SK-N-SH (cell line): Measurements from ENCODE around the gene RSRC1. TPM values are rescaled to one million over a fixed set of nuclear protein-coding genes. Genes with fewer than 3 reads are reported as not detected.

Experiments used
- CTCF ChIA-PET: fragments of 300-600, 350-600 bp; formaldehyde crosslinking; extraction: SDS; loops from one replicate; lab custom pipeline; 2021; lab: Yijun Ruan, JAX
- POLR2A ChIA-PET: fragments of 350-600 bp; sonication (Branson Sonifier 250); formaldehyde crosslinking; extraction: SDS; loops from one replicate; lab custom pipeline; 2020; ENCODE audit warnings: antibody characterized with exemption, inconsistent platforms; lab: Yijun Ruan, JAX
- DNase-seq: peaks from one replicate; pipeline ENCODE4 v3.0.0; 2012
- H2AFZ ChIP-seq: fragments of 200-600 bp; sonication (generic); 2 replicates; pipeline ENCODE4 v1.8.1; 2016; ENCODE audit warnings: antibody characterized with exemption, mild to moderate bottlenecking, low read depth
- H3F3A ChIP-seq: fragments of 200-600 bp; sonication (generic); replicated peaks from 2 replicates; pipeline ENCODE3; 2016; ENCODE audit warnings: antibody characterized with exemption, mild to moderate bottlenecking; ENCODE audit not compliant: insufficient read depth
- H3K27ac ChIP-seq, 2 experiments: fragments of 200-500 bp in 1 of 2; fragments of 200-600 bp in 1 of 2; sonication (Bioruptor generic) in 1 of 2; sonication (generic), shearing (Covaris generic) in 1 of 2; 2 replicates each; pipeline versions ENCODE4 v1.5.1 to v1.6.1; 2014 to 2016; ENCODE audit warnings: low read depth in 2 of 2, inconsistent platforms in 1 of 2, low read length in 1 of 2, mild to moderate bottlenecking in 1 of 2, mixed read lengths in 1 of 2
- H3K27me3 ChIP-seq: fragments of 200-600 bp; sonication (generic), shearing (Covaris generic); 2 replicates; pipeline ENCODE4 v1.6.1; 2016; ENCODE audit warnings: mixed run types; ENCODE audit not compliant: insufficient read depth
- H3K36me3 ChIP-seq, 2 experiments: fragments of 200-500 bp in 1 of 2; fragments of 200-600 bp in 1 of 2; sonication (Bioruptor generic) in 1 of 2; sonication (generic) in 1 of 2; replicated peaks in 1 of 2; 2 replicates each; pipeline versions ENCODE3 to v1.5.1; 2014 to 2016; ENCODE audit warnings: low read length in 1 of 2, mild to moderate bottlenecking in 1 of 2; ENCODE audit not compliant: insufficient read depth in 2 of 2, control insufficient read depth in 1 of 2
- H3K4me1 ChIP-seq, 2 experiments: fragments of 200-500 bp in 1 of 2; fragments of 200-600 bp in 1 of 2; sonication (Bioruptor generic) in 1 of 2; sonication (generic), shearing (Covaris generic) in 1 of 2; 2 replicates each; pipeline versions ENCODE4 v1.5.1 to v1.6.1; 2014 to 2016; ENCODE audit warnings: low read depth in 1 of 2, low read length in 1 of 2, mixed run types in 1 of 2; ENCODE audit not compliant: insufficient read depth in 2 of 2, control insufficient read depth in 1 of 2
- H3K4me2 ChIP-seq: fragments of 200-600 bp; sonication (generic), shearing (Covaris generic); 2 replicates; pipeline ENCODE4 v1.6.1; 2017; ENCODE audit warnings: mixed run types
- H3K4me3 ChIP-seq, 2 experiments: fragments of 200-500 bp in 1 of 2; fragments of 200-600 bp in 1 of 2; sonication (Bioruptor generic) in 1 of 2; sonication (generic), shearing (Covaris generic) in 1 of 2; 2 replicates each; pipeline versions ENCODE4 v1.5.1 to v1.8.1; 2014 to 2016; ENCODE audit warnings: low read depth in 2 of 2, inconsistent platforms in 1 of 2, low read length in 1 of 2, mild to moderate bottlenecking in 1 of 2, mixed read lengths in 1 of 2, moderate library complexity in 1 of 2
- H3K79me2 ChIP-seq: fragments of 200-600 bp; sonication (generic); 2 replicates; pipeline ENCODE4 v1.8.1; 2017; ENCODE audit warnings: mild to moderate bottlenecking; ENCODE audit not compliant: insufficient read depth
- H3K9ac ChIP-seq: fragments of 200-600 bp; sonication (generic); 2 replicates; pipeline ENCODE4 v1.6.1; 2017; ENCODE audit warnings: mixed run types
- H3K9me2 ChIP-seq: fragments of 200-600 bp; sonication (generic); 2 replicates; pipeline ENCODE4 v1.6.1; 2017; ENCODE audit warnings: mixed run types
- H3K9me3 ChIP-seq: fragments of 200-600 bp; sonication (generic); 2 replicates; pipeline ENCODE4 v1.6.1; 2017; ENCODE audit warnings: mixed run types, mild to moderate bottlenecking, moderate library complexity
- H4K20me1 ChIP-seq: fragments of 200-600 bp; sonication (generic); 2 replicates; pipeline ENCODE4 v1.6.1; 2017; ENCODE audit warnings: mild to moderate bottlenecking, mixed run types; ENCODE audit not compliant: insufficient read depth
- CHD2 ChIP-seq: fragments of 150-350 bp; IDR thresholded peaks from 2 replicates; pipeline ENCODE4 v1.6.1; 2018; ENCODE audit warnings: low read length; ENCODE audit not compliant: partially characterized antibody
- ELF1 ChIP-seq: IDR thresholded peaks from 2 replicates; pipeline ENCODE4 v1.4.0; 2012
- EP300 ChIP-seq, 2 experiments: IDR thresholded peaks; 2 replicates each; pipeline versions ENCODE4 v1.4.0 to v1.6.1; 2012; ENCODE audit warnings: borderline replicate concordance in 1 of 2, low read depth in 1 of 2, low read length in 1 of 2
- EZH2phosphoT487 ChIP-seq: fragments of 200-600 bp; sonication (generic); IDR thresholded peaks from 2 replicates; pipeline ENCODE4 v1.6.1; 2017; ENCODE audit warnings: low read depth, mixed run types, mild to moderate bottlenecking, antibody characterized with exemption, moderate library complexity, borderline replicate concordance
- FOXJ3 ChIP-seq: sonication (generic); formaldehyde crosslinking; IDR thresholded peaks from 2 replicates; pipeline ENCODE4 v1.5.1; 2020; ENCODE audit warnings: mild to moderate bottlenecking, missing genetic modification reagents
- GATA2 ChIP-seq: sonication (generic); formaldehyde crosslinking; IDR thresholded peaks from 2 replicates; pipeline ENCODE4 v1.5.0; 2020; ENCODE audit warnings: mild to moderate bottlenecking, missing genetic modification reagents
- NFIC ChIP-seq: IDR thresholded peaks from 2 replicates; pipeline ENCODE4 v1.4.0; 2012; ENCODE audit warnings: borderline replicate concordance
- NRF1 ChIP-seq: IDR thresholded peaks from 2 replicates; pipeline ENCODE4 v1.6.1; 2012; ENCODE audit warnings: low read depth, mild to moderate bottlenecking, low read length
- POLR2AphosphoS5 ChIP-seq: IDR thresholded peaks from 2 replicates; pipeline ENCODE4 v1.6.1; 2012; ENCODE audit warnings: low read depth, low read length
- RAD21 ChIP-seq: IDR thresholded peaks from 2 replicates; pipeline ENCODE4 v1.6.1; 2012; ENCODE audit warnings: mild to moderate bottlenecking, low read length
- RCOR1 ChIP-seq: fragments of 150-350 bp; IDR thresholded peaks from 2 replicates; pipeline ENCODE4 v1.6.1; 2017; ENCODE audit warnings: antibody characterized with exemption, low read length
- RXRA ChIP-seq: IDR thresholded peaks from 2 replicates; pipeline ENCODE4 v1.4.0; 2012; ENCODE audit warnings: low read depth, mild to moderate bottlenecking, borderline replicate concordance
- TEAD4 ChIP-seq: IDR thresholded peaks from 2 replicates; pipeline ENCODE4 v1.4.0; 2012; ENCODE audit warnings: mild to moderate bottlenecking, borderline replicate concordance; ENCODE audit not compliant: insufficient read depth
- YY1 ChIP-seq: IDR thresholded peaks from 2 replicates; pipeline ENCODE4 v1.4.0; 2012; ENCODE audit warnings: low read depth, mild to moderate bottlenecking
- WGBS: methylation state at CpG from one replicate; pipeline ENCODE4 v1.1.6; 2017; ENCODE audit warnings: low lambda C conversion rate; 5-methylcytosine and 5-hydroxymethylcytosine counted together
- polyA plus RNA-seq, 3 experiments: library from polyadenylated mRNA; depleted of rRNA; stranded (reverse); fragments of >200 nt; gene quantifications; 2 replicates each; pipeline ENCODE4 v1.2.3, GENCODE V29; 2012
- TF ChIP-seq, protein P1 (sequence below): IDR thresholded peaks from 2 replicates; pipeline ENCODE4 v1.4.0; 2012; ENCODE audit warnings: low read depth, borderline replicate concordance
- TF ChIP-seq, protein P2 (sequence below): fragments of 200-600 bp; sonication (generic); IDR thresholded peaks from 2 replicates; pipeline ENCODE4 v1.6.1; 2017; ENCODE audit warnings: antibody characterized with exemption, mild to moderate bottlenecking, moderate library complexity
- TF ChIP-seq, protein P3 (sequence below): IDR thresholded peaks from 2 replicates; pipeline ENCODE4 v1.4.0; 2012; ENCODE audit warnings: low read depth, borderline replicate concordance

Gene RSRC1
- polyA plus RNA-seq, 1 of the 3 experiments (the other 2 are of a cell fraction): 4.5 TPM

DNA sequence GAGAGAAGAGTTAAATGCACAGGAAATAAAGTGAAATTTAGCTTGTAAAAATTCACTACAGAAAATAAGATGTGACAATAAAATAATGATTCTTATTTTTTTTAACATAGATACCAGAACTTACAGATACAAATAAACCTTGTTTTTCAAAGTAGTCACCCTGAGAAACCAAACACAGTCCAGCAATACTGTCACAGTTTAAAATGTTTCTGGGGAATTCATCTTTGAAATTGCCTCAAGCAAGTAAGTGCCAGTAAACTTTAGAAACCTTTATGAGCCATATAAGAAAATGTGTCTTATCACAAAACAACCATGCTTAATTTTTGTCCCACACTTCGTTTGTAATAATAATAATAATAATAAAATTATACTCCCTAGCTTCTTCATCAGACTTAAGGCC lies 23.5 kb upstream of the RSRC1 start:
- Histone ChIP-seq H2AFZ (no peak overlapping the region), H3K27ac (no peak overlapping the region), H3K27me3 (no peaks in the 10 kb centered on the region), H3K36me3 (peaks cover 0 to 2% of the 10 kb centered on the region in 2 experiments), H3K4me2 (no peak overlapping the region), H4K20me1 (no peaks in the 10 kb centered on the region), H3F3A (no peaks in the 10 kb centered on the region), H3K4me1 (no peaks in the 10 kb centered on the region; a peak in 1 of 4 replicates), H3K79me2 (no peaks in the 10 kb centered on the region), H3K4me3 (no peak overlapping the region), H3K9me2 (no peaks in the 10 kb centered on the region), H3K9me3 (no peaks in the 10 kb centered on the region), H3K9ac (no peak overlapping the region)
- POLR2A ChIA-PET: no interaction called here
- CTCF ChIA-PET: interaction anchor here (1.1 kb wide), 1 partner anchor 14 kb away, joined by 3 read pairs; no protein-coding TSS in a partner anchor
- TF ChIP-seq FOXJ3 (CRISPR knock-in tag): no peak
- TF ChIP-seq YY1: no peak
- TF ChIP-seq NRF1: no peak
- TF ChIP-seq EP300 (IDR thresholded peaks at IDR 0.05; ENCODE audit: borderline replicate concordance in 1 of 2, low read depth in 1 of 2, low read length in 1 of 2): no peak
- TF ChIP-seq, protein P1, sequence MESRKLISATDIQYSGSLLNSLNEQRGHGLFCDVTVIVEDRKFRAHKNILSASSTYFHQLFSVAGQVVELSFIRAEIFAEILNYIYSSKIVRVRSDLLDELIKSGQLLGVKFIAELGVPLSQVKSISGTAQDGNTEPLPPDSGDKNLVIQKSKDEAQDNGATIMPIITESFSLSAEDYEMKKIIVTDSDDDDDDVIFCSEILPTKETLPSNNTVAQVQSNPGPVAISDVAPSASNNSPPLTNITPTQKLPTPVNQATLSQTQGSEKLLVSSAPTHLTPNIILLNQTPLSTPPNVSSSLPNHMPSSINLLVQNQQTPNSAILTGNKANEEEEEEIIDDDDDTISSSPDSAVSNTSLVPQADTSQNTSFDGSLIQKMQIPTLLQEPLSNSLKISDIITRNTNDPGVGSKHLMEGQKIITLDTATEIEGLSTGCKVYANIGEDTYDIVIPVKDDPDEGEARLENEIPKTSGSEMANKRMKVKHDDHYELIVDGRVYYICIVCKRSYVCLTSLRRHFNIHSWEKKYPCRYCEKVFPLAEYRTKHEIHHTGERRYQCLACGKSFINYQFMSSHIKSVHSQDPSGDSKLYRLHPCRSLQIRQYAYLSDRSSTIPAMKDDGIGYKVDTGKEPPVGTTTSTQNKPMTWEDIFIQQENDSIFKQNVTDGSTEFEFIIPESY: no peak
- TF ChIP-seq RCOR1: no peak
- TF ChIP-seq RXRA: no peak
- TF ChIP-seq, protein P2, sequence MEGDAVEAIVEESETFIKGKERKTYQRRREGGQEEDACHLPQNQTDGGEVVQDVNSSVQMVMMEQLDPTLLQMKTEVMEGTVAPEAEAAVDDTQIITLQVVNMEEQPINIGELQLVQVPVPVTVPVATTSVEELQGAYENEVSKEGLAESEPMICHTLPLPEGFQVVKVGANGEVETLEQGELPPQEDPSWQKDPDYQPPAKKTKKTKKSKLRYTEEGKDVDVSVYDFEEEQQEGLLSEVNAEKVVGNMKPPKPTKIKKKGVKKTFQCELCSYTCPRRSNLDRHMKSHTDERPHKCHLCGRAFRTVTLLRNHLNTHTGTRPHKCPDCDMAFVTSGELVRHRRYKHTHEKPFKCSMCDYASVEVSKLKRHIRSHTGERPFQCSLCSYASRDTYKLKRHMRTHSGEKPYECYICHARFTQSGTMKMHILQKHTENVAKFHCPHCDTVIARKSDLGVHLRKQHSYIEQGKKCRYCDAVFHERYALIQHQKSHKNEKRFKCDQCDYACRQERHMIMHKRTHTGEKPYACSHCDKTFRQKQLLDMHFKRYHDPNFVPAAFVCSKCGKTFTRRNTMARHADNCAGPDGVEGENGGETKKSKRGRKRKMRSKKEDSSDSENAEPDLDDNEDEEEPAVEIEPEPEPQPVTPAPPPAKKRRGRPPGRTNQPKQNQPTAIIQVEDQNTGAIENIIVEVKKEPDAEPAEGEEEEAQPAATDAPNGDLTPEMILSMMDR: no peak
- no peak for TF ChIP-seq TEAD4
- TF ChIP-seq RAD21: no peak
- TF ChIP-seq NFIC: no peak
- no peak for TF ChIP-seq GATA2 (CRISPR knock-in tag)
- 43% methylated on average over 1 of the region's 1 CpG for WGBS
- no peak for DNase-seq

DNA sequence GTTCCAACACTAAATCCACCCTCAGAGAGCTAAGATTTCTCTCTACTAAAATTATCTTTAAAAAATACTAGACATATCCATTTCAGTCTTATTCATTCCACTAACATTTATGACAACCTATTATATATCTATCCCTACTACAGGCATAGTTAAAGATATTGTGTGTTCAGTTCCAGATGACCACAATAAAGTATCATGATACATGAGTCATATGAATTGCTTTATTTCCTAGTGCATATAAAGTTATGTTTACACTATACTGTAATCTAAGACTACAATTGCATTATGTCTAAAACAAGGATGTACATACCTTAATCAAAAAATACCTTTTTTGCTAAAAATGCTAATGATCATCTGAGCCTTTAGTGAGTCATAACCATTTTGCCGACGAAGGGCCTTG lies 23.1 kb upstream of the RSRC1 start:
- Histone ChIP-seq H3K36me3 (peaks cover 0 to 2% of the 10 kb centered on the region in 2 experiments), H3K27ac (no peak overlapping the region), H3F3A (no peaks in the 10 kb centered on the region), H3K79me2 (no peaks in the 10 kb centered on the region), H3K27me3 (no peaks in the 10 kb centered on the region), H3K4me2 (no peak overlapping the region), H3K9me2 (no peaks in the 10 kb centered on the region), H3K4me3 (no peak overlapping the region), H3K9me3 (no peaks in the 10 kb centered on the region), H2AFZ (no peak overlapping the region), H4K20me1 (no peaks in the 10 kb centered on the region), H3K4me1 (no peaks in the 10 kb centered on the region; a peak in 1 of 4 replicates), H3K9ac (no peak overlapping the region)
- TF ChIP-seq POLR2AphosphoS5 (no peak), EZH2phosphoT487 (no peak), TEAD4 (no peak), RAD21 (no peak), NFIC (no peak), RXRA (no peak), ELF1 (no peak), CHD2 (no peak)
- TF ChIP-seq, protein P3, sequence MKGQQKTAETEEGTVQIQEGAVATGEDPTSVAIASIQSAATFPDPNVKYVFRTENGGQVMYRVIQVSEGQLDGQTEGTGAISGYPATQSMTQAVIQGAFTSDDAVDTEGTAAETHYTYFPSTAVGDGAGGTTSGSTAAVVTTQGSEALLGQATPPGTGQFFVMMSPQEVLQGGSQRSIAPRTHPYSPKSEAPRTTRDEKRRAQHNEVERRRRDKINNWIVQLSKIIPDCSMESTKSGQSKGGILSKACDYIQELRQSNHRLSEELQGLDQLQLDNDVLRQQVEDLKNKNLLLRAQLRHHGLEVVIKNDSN: no peak
- CTCF ChIA-PET: interaction anchor here (1.1 kb wide), 1 partner anchor 13 kb away, joined by 3 read pairs; no protein-coding TSS in a partner anchor
- no peak for DNase-seq
- 97% methylated on average over 2 of the region's 2 CpGs for WGBS
- POLR2A ChIA-PET: no interaction called here
